T1000 (cell line): ENCODE measurements around the gene CSF1.
A peak's percentile ranks its signal among the peaks of the same experiment; 100 is the strongest.

ENCODE experiments used
- DNase-seq: peaks from one replicate; lab custom pipeline; 2025; ENCODE audit warnings: mixed read lengths; lab: John Stamatoyannopoulos, UW

CSF1 gene

DNA sequence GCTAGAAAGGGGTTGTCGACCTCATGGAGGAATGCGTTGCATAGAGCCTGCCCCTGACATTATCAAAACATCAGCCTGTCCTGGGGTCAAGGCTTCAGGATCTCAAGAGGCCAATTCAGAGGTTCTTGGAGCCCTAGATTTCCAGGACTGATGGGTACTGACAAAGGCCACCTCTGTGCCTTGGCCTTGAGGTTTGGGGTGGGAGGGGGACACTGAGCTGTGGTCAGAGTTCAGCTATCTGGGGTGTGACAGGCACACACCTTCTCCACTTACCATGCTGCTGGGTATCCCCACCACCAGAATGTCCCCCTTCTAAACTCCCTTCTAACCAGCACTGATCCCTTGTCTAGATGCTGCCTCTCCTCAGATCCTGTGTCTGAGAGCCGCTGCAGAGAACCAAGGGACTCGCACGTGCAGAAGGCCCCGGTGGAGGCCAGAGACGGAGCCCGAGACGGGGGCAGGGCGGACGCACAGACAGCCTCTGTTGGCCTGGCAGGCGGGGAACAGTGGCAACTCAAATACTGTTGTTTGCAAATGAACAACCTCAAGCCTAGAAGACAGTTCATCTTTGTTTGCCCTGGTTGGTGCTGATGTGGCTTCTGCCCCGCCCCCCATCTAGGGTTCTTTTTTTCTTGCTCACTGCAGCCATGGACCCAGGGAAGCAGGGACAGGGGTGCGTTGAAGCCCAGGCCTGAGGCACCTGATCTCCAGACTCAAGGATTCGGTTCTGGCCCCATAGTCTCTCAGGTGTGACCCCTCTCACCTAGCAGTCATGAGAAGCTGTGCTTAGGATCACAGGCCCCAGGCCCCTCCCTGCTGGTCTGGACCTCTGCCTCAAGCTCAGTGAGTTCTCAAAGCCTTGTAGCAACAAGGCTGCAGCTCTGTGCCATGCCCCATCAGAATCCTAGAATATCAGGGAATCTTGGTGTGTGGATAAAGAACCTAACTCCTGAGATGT is 28.1 kb upstream of the CSF1 start:
- DNase-seq = no peak

DNA sequence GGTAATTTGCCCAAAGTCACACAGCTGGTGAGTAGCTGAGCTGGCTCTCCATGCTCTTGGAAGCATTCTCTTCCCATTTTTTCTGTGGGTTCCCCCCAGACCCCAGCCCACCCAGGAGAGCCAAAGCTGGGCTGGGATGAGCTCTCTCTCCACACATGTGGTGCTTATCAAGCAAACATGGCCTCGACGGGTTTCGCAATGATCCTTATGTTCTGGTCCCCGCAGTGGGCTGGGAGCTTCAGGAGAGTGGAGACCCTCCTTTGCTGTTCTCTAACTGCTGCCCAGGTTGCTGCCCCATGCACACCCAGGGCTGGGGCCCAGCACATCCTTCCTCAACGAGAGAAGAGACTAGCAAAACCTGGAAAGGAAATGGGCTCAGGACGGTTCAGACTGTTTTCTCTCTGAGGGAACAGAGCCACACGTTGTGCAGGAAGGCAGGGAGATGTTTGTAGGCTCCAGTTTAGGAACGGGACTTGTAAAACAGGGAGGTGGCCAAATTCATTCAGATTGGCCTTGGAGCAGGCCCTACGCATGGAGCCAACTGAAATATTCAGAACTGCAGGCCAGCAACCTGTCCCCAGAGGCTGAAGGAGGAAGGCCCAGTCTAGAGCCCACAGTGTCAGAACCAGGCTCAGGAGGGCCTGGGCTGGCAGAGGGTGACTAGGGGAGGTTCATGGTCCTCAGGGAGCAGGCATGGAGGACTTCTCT is 27.2 kb upstream of the CSF1 start:
- DNase-seq = no peak

DNA sequence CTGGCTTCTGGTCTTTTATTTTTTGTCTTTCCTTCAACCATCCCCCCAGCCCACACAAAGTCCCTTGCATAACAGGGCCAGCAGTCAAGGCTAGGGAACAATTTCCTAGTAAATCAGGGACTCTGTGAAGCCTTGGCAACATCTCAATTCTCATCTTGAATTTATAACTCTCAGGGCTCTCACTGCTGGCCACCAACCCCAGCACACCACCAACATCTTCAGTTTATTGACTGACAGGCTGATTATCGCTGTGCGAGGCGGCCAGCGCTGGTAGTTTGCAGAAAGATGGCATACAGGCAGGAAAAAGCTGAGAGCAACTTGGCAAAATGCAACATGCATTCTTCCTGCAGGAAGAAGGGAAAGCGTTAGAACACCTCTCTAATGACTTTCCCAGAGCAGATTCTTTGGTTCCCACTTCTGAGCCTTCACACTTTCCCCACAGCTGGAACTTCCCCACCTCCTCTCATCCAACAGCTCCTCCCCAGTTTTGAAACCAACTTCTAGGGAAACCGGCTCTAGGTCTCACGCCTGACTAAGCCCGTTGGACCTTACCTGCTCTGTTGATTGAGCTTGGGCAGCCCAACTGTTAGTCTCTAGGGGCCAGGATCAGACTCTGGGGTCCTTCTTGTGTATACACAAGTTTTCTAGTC is 26.3 kb upstream of the CSF1 start:
- no peak for DNase-seq

DNA sequence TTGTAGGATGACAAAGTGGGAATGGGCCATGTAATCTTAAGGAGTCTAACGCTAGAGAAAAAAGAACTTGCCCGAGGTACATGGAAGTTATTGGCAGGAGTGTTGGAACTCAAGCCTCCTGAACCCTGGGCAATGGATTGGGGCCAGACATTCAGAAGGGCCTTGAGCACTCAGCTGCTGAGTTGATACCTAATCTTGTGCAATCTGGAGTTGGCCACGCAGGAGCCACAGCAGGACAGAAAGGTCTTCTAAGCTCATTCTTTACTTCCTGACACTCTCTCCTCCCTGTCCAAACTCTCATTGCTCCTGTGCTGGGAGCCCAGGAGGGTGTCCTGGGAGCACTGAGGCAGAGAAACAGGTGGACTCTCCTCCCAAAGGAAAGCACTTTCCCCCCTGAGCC is 25.1 kb upstream of the CSF1 start:
- DNase-seq = no peak

DNA sequence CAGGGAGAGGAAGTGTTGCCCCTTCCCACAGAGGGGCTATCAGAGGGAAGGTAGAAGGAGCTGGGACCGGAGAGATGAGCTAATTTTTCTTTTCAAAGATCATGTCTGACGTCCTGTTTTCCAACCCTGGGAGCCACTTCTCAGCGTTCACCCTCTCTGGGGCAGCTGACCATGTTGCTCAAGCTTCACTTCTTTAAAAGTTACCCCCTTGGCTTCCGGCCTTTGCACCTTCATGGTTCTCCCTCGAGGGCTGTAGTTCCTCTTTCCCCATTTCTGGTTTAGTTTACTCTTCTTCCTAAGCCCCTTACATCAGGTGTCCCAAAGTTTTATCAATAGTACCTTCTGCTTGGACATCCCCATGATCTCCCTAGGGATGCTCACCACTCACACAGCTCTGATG is 23.8 kb upstream of the CSF1 start:
- no peak for DNase-seq

DNA sequence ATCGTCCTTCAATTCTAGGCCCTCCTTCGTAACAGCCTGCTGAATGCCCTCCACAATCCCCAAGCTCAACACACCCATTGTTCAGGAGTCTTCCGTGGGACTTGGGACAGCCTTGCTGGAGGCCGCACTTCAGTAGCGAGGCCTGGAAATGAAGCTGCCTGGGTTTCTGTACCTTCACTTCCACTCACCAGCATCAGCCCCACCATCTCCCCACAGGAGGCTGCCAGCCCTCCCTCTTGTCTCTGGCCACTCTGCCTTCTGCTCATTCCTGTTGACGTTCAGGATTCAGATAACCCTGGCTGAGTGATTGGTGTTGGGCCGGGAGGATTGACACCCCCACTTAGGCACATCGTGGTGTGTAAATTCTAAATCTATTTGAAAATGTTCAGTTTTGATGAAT is 23.4 kb upstream of the CSF1 start:
- no peak for DNase-seq

DNA sequence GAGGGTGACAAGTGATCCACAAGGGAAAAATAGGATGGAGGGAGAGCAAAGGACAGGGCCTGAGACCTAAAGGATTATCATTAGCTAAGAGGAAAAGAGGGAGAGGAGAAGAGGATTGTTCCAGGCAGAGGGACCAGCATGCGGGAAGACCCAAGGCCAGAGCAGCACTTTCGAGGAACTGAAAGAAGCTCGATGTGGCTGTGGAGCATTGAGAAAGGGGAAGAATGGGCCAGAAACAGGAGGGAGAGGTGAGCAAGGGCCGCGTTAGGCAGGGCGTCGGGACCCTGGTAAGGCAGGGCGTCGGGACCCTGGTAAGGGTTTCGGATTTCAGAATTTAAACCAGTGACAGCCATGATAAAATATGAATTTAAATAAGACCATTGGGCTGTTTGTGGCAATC is 22.8 kb upstream of the CSF1 start:
- no peak for DNase-seq

DNA sequence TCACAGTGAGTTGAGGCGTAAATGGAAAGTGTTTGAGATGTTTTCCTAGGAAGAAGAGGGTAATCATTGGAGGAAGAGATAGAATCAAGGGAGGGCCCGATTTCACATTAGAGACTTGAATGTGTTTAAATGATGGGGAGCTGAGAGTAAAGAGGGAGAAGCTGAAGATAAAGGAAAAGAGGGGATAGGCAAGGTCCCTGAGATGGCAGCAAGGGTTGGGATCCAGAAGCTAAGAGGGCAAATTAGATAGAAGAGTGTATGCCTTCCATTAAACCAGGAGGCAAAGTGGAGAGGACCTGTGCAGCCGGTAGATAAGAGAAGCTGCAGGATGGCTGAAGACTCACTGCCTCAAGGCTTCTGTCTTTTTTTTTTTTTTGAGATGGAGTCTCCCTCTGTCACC is 21.6 kb upstream of the CSF1 start:
- DNase-seq = no peak

DNA sequence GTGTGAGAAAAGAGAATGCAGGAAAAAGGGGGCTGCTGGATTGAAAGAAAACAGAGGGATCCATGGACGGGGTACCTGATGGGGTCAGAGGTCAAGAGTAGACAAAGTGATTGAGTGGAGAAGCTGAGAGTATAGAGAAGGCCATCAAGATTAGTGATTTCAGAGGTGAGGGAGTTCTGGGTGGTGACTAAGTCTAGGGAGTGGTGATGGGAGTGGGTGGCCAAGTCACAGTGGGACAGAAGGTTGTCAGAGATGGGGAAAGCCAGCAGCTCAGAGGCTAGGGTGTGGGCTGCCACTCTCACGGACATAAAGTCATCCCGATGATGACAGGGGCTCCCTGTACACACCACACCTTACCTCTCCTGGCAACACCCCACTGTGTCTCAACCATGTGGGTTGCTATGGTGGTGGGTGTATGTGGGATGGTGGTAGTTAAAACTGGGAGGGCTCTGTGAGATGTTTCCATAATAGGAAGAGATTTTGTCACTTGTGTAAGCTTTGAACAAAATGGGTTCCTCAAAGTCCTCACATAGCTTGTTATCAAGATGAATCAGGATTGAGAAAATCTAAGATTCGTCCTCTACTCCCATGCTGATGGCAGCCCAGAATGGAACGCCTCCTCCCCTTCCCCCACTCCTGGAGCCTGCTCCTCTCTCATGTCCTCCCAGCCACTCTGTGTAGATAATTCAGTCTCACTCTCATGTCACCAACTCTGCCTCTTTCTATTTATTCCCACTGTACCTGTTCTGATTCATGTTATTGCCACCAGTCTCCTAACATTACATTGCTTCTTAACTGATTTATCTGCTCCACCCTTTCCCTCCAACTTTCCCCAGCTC is 20.3 kb upstream of the CSF1 start:
- DNase-seq = no peak

DNA sequence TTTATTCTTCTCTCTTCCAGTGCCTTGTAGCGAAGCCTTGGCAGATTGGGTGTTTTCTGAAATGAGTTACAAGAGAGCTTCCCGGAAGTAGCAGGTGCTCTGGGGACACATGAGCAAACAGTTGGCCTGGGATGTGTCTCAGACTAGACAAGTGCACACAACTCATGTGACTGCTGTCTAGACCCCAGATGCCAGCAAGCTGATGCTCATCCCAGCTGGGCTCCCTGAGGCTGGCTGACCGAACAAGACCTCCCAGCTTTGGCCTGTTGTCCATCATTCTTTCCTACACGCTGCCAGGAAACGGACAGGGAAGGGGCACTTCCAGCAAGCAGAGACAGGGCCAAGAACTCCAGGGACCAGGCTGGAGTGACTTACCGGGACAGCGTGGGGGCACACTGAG is 18.7 kb upstream of the CSF1 start:
- DNase-seq = no peak

DNA sequence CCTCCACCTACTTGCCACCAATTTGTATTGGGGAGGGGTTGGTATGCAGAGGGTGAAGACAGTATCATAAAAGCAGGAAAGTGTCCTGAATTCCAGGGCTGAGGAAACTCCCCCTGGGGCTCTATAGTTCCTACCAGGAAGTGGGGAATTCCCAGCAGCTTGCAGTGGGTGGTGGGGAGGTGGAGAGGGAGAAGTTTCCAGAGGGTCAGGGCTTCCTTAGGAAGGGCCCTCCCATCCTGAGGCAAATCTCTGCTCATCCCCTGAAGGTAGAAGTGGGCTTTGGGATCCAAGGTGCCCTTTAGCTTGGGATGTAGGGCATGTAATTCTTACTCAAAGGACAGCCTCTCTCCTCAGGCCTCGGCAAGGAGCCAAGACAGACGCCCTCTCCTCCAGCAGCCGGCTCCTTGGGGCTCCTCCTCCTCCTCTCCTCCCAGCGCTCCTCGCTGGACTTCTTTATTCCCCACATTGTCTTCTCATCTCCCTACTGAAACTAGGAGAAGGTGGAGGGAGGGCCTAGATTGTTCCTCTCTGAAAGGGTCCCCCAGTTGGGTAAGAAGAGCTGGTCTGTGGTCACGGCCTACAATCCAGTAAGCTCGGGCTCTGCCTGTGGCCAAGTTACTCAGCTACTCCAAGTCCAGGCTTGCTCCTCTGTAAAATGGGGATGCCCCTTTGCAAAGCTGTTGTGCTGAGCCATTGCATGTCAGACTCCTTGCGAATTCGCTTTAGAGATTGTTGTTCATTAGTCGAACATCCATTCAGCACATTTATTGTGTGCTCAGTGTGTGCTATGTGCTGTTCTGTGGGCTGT is 17.9 kb upstream of the CSF1 start:
- peak; percentile 9 for DNase-seq

DNA sequence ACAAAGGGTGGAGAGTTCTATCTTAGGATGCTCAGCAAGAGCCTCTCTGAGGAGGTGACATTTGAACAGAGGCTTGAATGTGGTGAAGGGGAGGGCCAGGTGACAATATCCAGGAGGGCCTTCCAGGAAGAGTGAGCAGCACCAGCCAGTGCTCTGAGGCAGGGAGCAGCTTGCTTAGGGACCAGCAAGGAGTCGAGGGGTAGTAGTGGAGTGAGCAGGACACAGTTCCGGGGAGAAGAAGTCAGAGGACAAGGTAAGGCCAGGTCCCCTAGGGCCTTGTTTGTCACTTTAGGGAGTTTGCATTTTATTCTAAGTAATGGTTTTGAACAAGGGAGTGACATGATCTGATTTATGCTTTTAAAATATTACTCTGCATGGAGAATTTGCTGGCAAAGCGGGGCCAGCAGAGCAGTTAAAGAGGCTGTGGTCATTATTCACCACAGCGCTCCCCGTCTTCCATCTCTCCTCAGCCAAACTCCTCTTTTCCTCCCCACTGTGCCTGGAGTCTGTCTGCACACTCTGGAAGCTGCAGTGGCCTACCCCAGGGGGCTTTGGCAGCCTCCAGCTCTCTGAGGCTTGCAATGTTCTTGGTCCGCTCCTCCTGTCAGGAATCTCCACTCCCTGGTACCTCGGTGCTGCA is 17.0 kb upstream of the CSF1 start:
- DNase-seq = no peak

DNA sequence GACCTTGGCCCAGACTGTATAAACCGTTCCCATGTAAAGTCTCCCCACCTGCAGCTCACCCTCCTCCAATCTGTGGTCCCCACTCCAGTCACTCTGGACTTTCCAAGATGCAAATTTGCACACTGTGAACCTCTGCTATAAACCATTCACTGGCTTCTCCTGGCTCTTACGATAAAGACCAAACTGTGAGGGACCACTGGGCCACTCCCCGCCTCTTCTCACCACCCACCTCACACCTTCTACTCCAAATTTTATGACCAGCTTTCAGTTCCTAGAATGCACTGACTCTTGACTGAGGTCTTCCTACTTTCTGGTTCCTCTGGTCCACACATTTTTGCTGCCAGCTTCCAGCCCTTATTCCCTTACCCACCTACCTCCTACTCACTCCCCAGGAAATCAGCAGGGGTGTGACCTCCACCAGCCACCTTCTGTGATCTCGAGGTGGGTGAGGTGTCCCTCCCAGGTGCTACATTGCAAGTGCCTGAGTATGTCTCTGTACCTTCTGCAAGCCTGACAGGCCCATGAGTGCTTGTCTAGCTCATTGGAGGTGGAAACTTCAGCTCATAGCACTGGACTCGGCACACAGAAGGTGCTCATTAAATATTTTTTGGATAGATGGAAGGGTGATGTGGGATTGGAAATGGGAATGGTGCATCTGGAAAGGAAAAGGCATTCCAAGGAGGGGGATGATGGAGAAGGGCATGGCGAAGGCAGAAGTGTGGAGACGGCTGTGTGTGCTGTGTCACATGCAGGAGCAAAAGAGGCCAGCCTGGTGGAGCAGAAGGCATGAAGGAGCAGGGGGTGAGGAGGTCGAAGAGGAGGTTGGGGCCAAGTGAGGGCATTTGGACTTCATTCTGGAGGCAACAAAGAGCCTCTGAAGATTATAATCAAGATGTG is 15.6 kb upstream of the CSF1 start:
- no peak for DNase-seq

DNA sequence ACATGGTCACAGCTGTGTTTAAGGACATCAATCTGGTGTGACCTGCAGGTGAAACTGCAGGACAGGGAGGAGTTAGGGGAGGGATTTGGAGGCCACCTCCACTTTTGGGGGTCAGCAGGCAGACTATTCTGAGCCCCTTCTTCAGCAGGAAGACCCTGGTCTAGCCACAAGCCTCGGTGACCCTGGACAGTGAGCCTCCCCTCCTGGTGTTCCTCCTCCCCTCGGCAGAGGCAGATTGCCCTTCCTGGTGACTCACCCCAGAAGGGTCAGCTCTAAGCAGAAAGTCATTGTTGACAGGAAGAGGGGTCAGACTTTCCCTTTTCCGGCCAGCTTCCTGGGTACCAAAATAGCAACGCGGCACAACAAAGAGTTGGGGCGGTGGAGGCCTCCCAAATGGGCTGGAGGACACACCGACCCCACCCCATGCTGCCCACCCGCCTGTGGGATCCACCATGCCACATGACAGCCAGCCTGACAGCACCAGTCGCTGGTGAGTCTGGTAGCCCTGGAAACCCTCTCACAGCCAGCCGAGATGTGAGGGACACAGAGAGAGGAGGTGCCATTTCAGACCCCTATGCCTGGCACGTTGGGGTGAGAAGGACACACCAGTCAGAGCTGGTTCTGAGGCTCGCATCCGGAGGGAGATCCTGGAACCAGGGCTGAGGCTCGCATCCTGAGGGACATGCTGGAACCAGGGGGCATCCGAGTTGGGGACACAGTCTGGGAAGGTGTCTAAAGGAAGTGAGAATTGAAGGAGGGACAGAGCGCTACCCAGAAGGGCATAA is 14.7 kb upstream of the CSF1 start:
- DNase-seq = peak; percentile 12

DNA sequence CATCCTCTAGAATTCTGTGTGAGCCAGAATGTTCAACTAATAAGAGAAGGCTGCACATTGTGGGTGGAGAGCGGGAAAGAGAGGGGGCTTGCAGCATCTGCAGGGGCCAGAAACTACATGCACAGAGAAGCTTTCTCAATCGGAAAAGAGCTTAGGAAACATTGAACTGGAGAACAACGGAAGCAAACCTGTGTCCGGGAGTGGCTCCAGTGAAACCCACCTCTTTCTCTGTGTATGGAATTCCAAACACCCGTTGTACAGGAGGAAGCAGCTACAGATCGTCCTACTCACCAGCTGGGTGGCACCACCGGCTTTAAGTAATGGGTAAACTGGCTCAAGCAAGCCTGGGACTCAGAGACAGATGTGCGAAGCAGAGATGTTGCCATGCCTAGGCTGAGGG is 14.0 kb upstream of the CSF1 start:
- DNase-seq = no peak

DNA sequence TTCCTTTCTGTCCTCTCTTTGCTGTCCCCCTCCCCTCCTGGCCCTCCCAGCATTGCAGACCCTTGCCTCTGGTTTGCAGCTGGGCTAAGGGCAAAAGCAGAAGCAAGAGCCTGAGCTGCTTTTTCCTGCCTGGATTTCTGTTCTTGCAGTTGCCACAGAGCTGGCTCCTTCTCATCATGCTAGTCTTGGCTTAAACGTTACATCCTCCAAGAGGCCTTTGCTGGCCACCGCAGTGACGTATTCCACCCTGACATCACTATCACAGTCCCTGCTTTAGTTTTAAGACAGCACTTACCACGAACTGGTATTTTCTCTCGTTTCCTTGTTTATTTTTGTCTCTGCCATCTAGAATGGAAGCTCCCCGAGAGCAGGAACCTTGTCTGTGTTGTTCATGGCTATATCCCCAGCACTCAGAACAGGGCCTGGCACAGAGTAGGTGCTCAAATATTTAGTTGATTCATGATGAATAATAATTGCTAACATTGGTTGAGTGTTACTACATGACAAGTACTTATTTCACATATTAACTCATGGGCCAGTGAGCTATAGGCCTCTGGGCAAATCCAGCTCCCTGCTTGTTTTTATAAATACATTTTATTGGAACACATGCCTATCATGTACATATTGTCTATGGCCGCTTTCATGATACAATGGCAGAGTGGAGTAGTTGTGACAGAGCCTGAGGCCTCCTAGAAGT is 13.2 kb upstream of the CSF1 start:
- DNase-seq = no peak

DNA sequence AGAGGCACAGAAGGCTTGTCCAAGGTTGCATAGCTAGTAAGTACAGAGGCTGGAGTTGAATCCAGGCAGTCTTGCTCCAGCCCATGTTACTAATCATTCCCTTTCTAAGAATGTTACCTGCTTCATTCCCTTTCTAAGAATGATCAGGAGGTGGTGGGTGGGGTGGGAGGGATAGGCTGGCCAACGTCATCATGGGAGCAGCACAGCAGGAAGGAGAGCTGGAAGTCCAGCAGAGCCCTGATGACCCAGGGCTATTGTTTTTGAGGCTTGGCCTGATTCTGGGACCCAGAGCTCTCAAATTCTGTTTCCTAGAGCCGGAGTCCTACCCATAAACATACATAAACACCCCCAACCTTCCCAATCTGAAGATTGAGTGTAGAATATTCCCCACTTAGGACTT is 11.8 kb upstream of the CSF1 start:
- no peak for DNase-seq

DNA sequence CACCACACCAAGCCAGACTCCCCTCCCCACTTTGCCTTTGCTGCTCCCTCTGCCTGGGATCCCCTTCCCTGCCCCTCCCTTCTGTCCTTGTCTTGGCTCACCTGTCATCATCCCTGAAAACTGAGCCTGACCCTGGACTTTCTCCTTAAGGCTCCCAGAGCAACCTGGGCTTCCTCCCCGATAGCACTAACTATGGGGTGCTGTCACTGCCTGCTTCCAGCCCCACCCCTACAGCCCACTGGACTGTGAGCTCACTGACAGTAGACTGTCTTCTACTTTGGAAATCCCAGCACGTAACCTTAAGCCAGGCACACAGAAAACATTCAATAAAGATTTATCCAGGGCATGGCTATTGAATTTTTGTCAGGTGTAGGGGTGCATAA is 9.5 kb upstream of the CSF1 start:
- DNase-seq = no peak
